Stimulated activated naive CD8-positive, alpha-beta T cell treated with anti-CD3 and anti-CD28 coated beads, Interleukin-15, amount 100 ng/mL, for 72 hours (primary cell): ENCODE results near the gene PADI6.
"Not testable (repeated sequence)": the region's sequence is repeated elsewhere in the genome, so short reads cannot be mapped to it uniquely, and the experiment has no call there.

ENCODE experiments used
- ATAC-seq: fragments of 150-1000 bp; cut with Tn5 transposase; 2 replicates; pipeline ENCODE4 v1.10.0; 2021; ENCODE audit warnings: mild to moderate bottlenecking, moderate library complexity
- DNase-seq, 2 donors: peaks; one replicate each; pipeline ENCODE4 v3.0.0; 2021 to 2022
- H3K27ac Mint-ChIP-seq, 2 donors: one replicate each; pipeline ENCODE4 v1.8.0; 2022; ENCODE audit warnings: mild to moderate bottlenecking in 2 of 2, mixed read lengths in 2 of 2, moderate library complexity in 2 of 2
- H3K27me3 Mint-ChIP-seq: one replicate; pipeline ENCODE4 v1.8.0; 2022; ENCODE audit warnings: mixed read lengths
- H3K4me1 Mint-ChIP-seq: one replicate; pipeline ENCODE4 v1.8.0; 2022; ENCODE audit warnings: mild to moderate bottlenecking, mixed read lengths
- H3K4me3 Mint-ChIP-seq, 2 donors: one replicate each; pipeline ENCODE4 v1.8.0; 2022; ENCODE audit warnings: mild to moderate bottlenecking in 2 of 2, mixed read lengths in 2 of 2, moderate library complexity in 1 of 2
- H3K9me3 Mint-ChIP-seq, 2 donors: one replicate each; pipeline ENCODE4 v1.8.0; 2022; ENCODE audit warnings: mixed read lengths in 2 of 2

Gene PADI6

DNA sequence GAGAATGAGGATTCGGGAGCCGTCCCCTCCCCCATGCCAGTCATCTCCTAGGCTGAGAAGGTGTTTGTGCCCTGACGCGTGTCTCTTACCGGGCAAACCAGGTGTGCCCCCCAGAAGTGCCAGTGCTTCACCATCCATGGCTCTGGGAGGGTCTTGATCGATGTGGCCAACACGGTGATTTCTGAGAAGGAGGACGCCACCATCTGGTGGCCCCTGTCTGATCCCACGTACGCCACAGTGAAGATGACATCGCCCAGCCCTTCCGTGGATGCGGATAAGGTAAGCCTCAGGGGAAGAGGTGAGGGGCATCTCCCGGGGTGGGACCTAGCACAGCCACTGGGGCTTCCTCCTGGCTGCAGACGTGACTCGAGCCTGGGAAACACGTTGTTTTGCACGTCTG lies 959 bp downstream of the PADI6 start:
- H3K9me3 Mint-ChIP-seq: no peaks in the 10 kb centered on the region

DNA sequence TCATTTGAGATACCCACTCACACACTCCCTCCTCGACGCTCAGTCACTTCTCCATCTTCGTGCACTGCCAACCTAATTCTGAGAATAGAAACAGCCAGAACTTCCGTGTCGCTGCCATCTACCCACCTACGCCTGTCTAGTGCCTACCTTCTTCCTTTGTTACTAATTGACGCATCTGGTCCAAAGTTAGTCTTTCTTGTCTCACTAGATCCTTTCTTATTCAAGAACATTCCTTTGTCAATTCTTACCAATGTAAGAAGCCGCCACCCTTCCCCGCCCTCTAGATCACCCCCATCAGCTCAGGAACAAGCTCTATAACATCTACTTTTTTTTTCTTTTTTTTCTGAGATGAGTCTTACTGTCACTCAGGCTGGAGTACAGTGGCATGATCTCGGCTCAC lies 3.7 kb downstream of the PADI6 start:
- peaks cover 16% of the 10 kb centered on the region for H3K27me3 Mint-ChIP-seq
- no peaks in the 10 kb centered on the region for H3K9me3 Mint-ChIP-seq
- no peak overlapping the region for H3K4me3 Mint-ChIP-seq
- H3K4me1 Mint-ChIP-seq: no peaks in the 10 kb centered on the region
- ATAC-seq: no peak
- H3K27ac Mint-ChIP-seq: no peak overlapping the region
- DNase-seq: no peak

More for the DNA sequence above, 959 bp downstream of the PADI6 start:
- Mint-ChIP-seq H3K4me3 (no peak overlapping the region), H3K4me1 (no peaks in the 10 kb centered on the region), H3K27ac (no peak overlapping the region), H3K27me3 (peaks cover 10% of the 10 kb centered on the region)
- DNase-seq (no peak), ATAC-seq (no peak)

DNA sequence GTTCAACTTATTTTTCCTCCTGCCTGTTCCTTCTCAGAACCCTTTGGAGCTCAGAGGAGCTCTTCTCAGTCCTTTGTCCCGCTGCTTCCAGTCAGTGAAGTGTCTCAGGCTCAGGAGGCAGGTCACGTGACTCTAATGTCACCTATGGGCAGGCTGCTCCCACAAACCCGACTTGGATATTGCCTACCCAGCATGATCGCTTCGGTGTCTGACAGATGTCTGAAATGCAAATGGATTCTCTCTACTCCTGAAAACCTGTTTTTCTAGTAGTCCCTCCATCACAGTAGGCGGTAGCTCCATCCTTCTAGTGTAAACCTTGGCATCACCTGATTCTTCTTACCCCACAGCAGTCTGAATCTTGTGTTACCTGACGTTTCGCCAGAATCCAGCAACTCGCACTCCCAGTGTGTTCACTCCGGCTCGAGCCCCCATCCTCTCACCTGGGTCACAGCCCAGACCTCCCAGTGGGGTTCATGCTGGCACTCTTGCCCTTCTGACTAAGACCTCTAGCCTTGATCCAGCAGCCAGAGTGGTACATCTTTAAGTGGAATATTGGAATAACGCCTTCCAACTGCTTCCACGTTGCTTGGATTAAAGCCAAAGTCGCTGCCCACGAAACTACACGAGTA lies 5.4 kb downstream of the PADI6 start:
- Mint-ChIP-seq H3K4me1 (no peaks in the 10 kb centered on the region), H3K9me3 (no peaks in the 10 kb centered on the region), H3K4me3 (no peak overlapping the region), H3K27me3 (peaks cover 16% of the 10 kb centered on the region), H3K27ac (peak overlapping the region in 1 of 2 donors; percentile 74)
- no peak for ATAC-seq
- no peak for DNase-seq

DNA sequence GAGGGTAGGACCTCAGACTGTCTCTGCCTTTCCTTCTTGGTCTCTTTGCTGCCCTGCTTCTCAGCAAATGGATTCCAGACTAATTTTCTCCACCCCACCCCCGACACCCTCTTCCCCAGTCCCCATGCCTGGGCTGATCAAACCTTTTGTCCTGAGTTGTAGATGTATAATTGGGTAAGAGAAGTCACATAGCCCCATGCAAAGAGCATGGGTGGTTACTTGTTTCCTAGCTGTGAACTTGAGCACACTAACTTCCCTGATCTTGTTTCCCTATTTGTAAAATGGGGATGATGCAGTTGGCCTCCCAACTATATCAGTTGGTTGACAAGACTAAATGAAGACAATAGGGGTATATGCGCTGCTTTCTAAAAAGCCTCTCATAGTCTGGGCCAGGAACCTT lies 9.2 kb downstream of the PADI6 start:
- Mint-ChIP-seq H3K9me3 (no peaks in the 10 kb centered on the region), H3K27ac (no peak overlapping the region), H3K27me3 (peaks cover 16% of the 10 kb centered on the region), H3K4me1 (no peaks in the 10 kb centered on the region), H3K4me3 (no peak overlapping the region)
- no peak for ATAC-seq
- no peak for DNase-seq

DNA sequence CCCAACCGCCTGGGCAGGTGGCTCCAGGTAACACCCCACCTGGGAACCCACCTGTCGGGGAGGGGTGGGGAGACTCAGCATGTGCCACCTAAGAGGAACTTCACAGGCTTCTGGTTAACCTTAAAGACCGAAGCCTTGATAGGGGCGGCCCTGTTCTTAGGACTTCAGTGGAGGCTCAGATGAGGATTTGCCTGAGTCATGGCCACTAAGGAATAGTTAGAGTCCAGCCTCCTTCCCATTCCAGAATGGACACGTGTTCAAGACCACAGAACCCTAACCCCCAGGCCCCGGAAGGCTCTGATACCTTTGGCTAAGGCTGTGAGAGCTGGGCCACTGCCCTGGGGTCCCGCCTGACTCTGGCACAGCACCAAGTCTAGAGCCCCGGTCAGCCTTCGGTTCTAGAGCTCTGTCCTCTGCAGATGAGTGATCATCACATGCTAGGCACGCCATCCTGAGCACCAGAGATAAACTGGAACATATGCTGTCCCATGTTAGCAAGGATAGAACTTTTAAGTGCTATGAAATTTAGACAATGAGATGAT lies 20.3 kb downstream of the PADI6 start:
- no peak overlapping the region for H3K27ac Mint-ChIP-seq
- no peaks in the 10 kb centered on the region for H3K9me3 Mint-ChIP-seq
- no peaks in the 10 kb centered on the region for H3K4me1 Mint-ChIP-seq

DNA sequence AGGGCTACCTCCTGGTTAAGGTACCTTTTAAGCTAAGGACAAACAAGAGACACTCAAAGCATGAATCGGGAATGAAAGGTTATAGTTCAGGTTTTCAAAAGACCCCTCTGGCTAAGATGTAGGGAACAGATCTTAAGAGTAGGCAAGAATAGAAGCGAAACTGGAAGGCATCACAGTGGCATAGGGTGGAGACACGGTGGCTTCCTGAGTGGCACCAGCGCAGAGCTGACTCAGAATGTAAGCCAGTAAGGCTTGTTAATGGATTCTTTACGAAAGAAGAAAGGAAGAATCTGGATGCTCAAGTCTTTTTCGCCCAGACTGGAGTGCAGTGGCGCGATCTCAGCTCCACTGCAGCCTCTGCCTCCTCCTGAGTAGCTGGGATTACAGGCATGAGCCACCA lies 21.2 kb downstream of the PADI6 start:
- ATAC-seq (no peak), DNase-seq (no peak)
- no peak overlapping the region for H3K27ac Mint-ChIP-seq
- no peaks in the 10 kb centered on the region for H3K4me1 Mint-ChIP-seq
- H3K27me3 Mint-ChIP-seq: no peaks in the 10 kb centered on the region
- H3K9me3 Mint-ChIP-seq: no peaks in the 10 kb centered on the region
- no peak overlapping the region for H3K4me3 Mint-ChIP-seq

More for the DNA sequence above, 20.3 kb downstream of the PADI6 start:
- ATAC-seq (no peak), DNase-seq (no peak)
- no peaks in the 10 kb centered on the region for H3K27me3 Mint-ChIP-seq
- H3K4me3 Mint-ChIP-seq: no peak overlapping the region

DNA sequence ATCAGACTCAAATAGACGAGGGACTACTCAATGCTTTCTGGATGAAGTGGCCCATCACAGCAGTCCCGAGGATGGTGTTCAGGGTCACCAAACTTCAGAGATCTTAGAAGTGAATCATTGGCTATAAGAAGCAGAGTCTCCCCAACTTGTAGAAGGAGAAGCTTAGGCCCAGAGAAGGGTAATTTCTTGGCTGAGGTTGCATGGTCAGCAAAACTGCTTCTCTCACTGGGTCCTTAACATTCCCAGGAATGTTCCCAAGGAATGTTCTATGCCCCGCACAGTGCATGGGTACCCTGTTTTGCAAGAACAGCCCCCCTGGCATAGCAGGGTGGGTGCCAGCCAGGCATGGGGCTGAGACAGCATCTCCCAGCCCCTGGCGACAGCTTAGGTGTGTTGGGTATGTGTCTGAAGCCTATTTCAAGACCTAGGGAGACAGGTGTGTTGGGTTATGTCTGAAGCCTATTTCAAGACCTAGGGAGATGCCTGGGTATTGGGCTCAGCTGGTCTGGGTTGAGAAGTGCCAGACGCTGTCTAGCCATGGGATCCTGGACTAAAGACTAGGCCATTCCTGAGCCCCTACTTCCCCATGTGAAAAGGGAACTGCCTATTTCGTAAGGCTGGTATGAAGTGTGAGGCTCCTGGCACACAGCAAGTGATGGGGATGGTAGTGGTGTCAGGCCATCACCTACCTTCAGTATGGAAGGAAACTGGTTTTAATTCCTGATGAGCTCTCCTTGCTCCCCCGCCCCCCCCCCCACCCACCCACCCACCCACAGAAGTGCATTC lies 26.1 kb downstream of the PADI6 start:
- no peak overlapping the region for H3K4me3 Mint-ChIP-seq
- H3K27me3 Mint-ChIP-seq: no peaks in the 10 kb centered on the region
- no peaks in the 10 kb centered on the region for H3K9me3 Mint-ChIP-seq
- no peaks in the 10 kb centered on the region for H3K4me1 Mint-ChIP-seq
- ATAC-seq: no peak
- no peak for DNase-seq
- no peak overlapping the region for H3K27ac Mint-ChIP-seq

DNA sequence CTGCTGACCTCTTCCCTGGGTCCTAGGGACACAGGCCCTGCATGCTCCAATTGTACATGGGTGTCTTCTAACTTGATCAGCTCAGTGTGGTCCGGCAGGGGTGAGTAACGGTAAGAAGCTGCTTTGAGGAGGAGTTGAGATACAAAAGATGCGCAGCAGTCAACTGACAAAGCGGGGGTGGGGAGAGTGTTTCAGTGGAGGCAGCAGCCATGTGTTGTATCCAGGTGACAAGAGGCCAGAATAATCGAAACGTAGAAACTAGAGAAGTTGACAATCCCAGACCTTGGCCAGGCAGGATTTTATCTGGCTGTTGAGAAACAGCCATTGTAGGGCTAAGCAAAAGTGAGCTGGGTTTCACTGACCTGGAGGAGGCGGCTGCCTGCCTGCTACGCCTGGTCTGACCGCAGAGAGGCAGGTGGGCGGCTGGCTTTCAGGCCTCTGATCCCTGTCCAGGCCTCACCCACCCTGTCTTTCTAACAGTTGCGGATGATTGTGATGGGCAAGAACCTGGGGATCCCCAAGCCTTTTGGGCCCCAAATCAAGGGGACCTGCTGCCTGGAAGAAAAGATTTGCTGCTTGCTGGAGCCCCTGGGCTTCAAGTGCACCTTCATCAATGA lies 28.8 kb downstream of the PADI6 start:
- Mint-ChIP-seq H3K4me1 (peaks cover 7% of the 10 kb centered on the region), H3K27me3 (no peaks in the 10 kb centered on the region), H3K9me3 (no peaks in the 10 kb centered on the region), H3K27ac (no peak overlapping the region), H3K4me3 (no peak overlapping the region)
- DNase-seq: no peak
- ATAC-seq: no peak

DNA sequence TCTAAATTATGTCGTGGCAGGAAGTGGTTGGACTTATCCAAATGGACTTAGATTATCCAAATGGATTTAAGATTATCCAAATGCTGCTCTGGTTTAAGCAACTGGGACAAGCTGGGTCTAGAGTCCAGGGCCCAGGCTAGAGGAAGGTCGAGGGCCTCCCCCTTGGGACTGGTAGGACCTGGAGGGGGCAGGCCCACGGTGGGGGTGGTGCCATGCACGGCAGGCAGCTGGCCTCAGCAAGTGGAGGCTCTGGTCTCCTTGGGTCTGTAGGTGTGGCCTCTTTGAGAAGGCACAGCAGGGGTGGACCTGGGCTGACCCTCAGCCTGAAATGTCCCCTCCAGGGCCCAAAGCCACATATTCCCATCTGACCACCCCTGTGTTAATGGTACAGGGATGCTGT lies 29.8 kb downstream of the PADI6 start:
- no peak overlapping the region for H3K27ac Mint-ChIP-seq
- H3K4me1 Mint-ChIP-seq: peaks cover 7% of the 10 kb centered on the region
- H3K4me3 Mint-ChIP-seq: no peak overlapping the region
- no peaks in the 10 kb centered on the region for H3K9me3 Mint-ChIP-seq
- no peak for DNase-seq
- no peaks in the 10 kb centered on the region for H3K27me3 Mint-ChIP-seq
- ATAC-seq: no peak

DNA sequence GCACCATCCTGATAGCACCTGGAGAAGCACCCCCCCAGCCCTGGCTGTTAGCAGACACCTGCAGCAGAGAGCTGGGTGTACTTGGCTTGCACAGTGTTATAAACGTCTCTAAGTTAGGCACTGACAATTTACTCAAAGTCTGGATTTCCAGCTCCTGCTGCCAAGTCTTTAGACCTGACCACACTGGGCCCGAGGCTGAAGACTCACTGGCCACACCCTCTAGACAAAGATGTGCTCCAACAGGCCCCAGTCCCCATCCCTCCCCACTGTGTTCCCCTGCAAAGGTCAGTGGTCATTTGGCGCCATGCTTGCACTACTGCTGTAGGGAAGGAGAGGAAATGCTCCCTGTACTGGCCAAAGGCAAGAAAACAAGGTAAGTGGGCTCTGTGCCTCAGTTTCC lies 31.1 kb downstream of the PADI6 start:
- no peaks in the 10 kb centered on the region for H3K27me3 Mint-ChIP-seq
- no peak overlapping the region for H3K4me3 Mint-ChIP-seq
- peaks cover 7% of the 10 kb centered on the region for H3K4me1 Mint-ChIP-seq
- ATAC-seq: no peak
- no peaks in the 10 kb centered on the region for H3K9me3 Mint-ChIP-seq
- no peak for DNase-seq
- H3K27ac Mint-ChIP-seq: peak overlapping the region in 1 of 2 donors; percentile 45

DNA sequence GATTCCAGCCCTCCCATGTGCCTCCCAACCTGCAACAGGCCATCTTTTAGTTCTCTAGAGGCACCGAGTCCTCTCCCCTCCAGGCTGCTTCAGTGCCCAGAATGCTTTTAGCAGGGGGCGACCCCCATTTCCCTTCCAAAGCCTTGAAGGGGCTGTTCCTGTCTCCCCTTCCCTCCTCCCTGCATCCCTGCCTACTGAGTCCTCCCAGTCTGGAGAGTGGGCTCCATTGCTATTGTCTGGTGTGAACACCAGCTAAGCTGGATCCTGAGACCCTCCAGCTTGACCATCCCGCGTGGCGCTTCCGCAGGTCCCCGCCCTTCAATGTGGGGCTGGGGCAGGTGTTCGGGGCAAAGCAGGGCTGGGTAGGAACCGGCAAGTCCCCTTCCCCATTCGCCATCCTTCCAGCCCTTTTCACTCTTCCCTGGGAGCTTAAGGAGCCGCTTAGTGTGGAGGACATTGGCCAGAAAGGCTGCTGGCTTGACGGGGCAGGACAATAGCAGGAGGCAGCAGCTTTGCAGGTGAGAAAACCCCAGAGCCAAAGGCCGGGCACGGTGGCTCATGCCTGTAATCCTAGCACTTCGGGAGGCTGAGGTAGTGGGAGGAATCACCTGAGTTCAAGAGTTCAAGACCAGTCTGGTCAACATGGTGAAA lies 32.2 kb downstream of the PADI6 start:
- no peaks in the 10 kb centered on the region for H3K9me3 Mint-ChIP-seq
- ATAC-seq (no peak), DNase-seq (no peak)
- peak overlapping the region in 1 of 2 donors; percentile 91 for H3K27ac Mint-ChIP-seq
- H3K4me3 Mint-ChIP-seq: no peak overlapping the region
- H3K27me3 Mint-ChIP-seq: no peaks in the 10 kb centered on the region
- H3K4me1 Mint-ChIP-seq: peaks cover 7% of the 10 kb centered on the region

DNA sequence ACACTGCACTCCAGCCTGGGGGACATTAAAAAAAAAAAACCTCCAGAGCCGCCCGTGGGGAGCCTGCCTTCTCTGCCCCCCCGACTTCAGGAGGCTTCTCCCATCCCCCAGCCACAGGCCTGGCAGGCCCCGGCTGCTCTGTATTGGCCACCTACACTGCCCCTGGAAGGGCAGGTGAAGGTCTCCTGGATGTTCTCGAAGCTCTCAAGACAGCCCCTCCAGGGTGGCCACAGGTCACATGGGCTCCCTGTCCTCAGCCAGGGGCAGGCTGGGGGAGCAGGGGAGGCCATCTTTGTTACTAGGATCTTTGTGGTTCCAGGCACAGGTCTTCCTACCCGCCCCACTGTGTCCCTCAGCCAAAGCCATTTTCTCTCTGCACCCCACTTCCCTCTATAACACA lies 32.8 kb downstream of the PADI6 start:
- Mint-ChIP-seq H3K9me3 (no peaks in the 10 kb centered on the region), H3K27me3 (no peaks in the 10 kb centered on the region), H3K4me1 (peaks cover 11% of the 10 kb centered on the region), H3K27ac (peak overlapping the region in 1 of 2 donors; percentile 21), H3K4me3 (no peak overlapping the region)
- DNase-seq (no peak), ATAC-seq (peak; percentile 25)

DNA sequence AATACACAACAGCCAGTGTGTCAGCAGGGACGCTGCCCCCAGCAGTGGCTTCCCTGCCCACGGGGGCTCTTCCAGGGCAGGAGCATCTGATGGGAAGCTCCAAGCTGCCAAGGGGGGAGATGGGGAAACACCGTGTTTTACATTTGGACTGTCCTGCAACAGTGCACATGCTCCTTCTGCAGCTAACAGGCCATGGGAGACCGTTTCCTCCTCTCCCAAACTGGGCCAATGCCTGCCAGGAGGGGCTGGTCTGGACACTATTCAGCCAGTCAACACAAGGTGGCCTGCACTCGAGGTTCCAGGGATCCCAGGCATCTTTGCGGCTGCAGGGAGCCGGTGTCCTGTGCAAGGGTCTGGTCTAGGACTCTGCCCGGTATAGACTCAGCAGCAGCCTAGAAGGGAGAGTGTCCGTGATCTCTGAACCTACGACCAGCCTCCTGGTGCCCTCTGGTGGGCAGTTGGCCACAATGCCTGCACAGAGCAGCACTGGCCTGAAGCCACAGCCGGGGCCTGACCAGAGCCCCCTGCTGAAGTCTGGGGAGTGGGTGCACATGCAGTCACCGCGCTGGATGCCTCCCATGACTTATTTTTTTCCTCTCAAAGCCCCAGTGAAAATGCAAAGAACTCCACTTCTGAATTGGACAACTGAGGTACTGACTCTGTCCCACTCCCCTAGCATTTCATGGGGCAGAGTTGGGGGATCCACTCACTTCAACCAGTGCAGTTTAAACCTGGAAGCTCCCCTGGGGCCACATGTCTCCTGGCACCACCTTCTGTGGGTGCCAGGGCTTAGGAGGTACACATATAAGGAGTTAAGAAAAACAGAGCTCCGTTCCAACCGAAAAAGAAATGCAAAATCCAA lies 34.1 kb downstream of the PADI6 start:
- Mint-ChIP-seq H3K4me1 (peaks cover 11% of the 10 kb centered on the region), H3K27ac (peak overlapping the region in 1 of 2 donors; percentile 9), H3K27me3 (no peaks in the 10 kb centered on the region), H3K9me3 (no peaks in the 10 kb centered on the region), H3K4me3 (no peak overlapping the region)
- DNase-seq: peak; percentile 57 to 59
- ATAC-seq: peak; percentile 81

DNA sequence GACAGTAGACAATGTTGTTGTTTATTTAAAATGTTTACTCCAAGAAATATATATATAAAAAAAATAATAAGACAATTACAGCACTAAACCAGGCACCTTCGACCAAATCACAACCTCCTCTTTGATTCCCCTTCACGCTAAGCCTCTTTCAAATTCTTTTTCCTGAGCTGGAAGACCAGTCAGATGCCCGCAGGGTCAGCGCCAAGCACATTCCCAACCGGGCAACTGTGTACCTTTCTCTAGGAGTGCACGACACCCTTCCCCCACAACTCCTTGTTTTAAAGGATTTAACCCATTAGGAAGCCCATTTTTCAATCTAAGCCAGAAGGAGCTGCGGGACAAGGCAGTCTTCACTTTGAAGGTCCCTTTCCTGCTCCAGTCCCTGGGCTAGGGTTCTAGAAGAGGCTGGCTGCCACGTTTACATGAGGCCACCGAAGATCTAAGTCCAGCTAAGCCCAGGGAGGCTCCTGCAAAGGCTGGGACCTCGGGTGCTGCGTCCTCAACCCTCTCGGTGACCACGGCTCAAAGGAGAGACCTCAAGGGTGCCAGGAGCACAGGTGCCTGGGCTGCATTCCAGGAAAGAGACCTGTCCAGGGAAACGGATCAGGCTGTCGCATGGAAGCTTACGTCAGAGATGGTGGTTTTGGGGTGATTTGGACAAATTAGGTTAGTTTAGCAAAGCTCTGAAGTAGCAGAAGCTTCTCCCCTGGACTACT lies 34.9 kb downstream of the PADI6 start:
- H3K4me3 Mint-ChIP-seq, ATAC-seq, H3K27ac Mint-ChIP-seq, H3K9me3 Mint-ChIP-seq, DNase-seq, H3K27me3 Mint-ChIP-seq: not testable (repeated sequence)
- peaks cover 11% of the 10 kb centered on the region for H3K4me1 Mint-ChIP-seq
